ENCODE results near the gene DHRS13. TPM values are rescaled to one million over a fixed set of nuclear protein-coding genes. Genes with fewer than 3 reads are reported as not detected.

The DHRS13 gene
- polyA plus RNA-seq, 3 donors = 3.7 to 4.5 (median 3.8) TPM

DNA sequence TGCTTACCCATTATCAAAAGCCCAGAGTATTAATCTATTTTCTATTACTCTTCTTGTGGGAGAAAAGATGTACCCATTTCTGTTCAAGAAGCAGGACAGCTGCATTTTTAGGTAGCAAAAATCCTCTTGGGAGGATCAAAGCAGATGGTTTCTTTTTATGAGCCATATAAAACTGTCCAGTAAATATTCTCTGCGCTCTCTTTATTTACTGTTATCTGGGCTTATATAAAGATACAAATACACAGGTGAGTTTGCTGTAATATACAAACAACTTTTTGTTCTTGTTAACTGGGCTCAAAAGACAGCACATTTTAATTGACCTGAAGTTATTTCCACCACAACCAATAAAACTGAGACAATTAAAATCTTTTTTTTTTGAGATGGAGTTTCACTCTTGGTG is 38.4 kb upstream of the DHRS13 start:
- Histone ChIP-seq H3K4me1 (ENCODE audit: control insufficient read depth in 1 of 2, insufficient read depth in 2 of 2, low read length in 2 of 2) (peaks cover 19 to 24% of the 10 kb centered on the region in 2 donors), H3K79me2 (ENCODE audit: insufficient read depth, low read length) (peaks cover 98% of the 10 kb centered on the region), H4K20me1 (ENCODE audit: insufficient read depth, low read length) (peaks cover 96% of the 10 kb centered on the region), H3K27me3 (ENCODE audit: control insufficient read depth in 2 of 2, insufficient read depth in 2 of 2, low read length in 2 of 2) (no peaks in the 10 kb centered on the region), H3K27ac (ENCODE audit: low read depth in 1 of 2, low read length in 2 of 2) (peak overlapping the region in 1 of 2 donors; percentile 73), H3K36me3 (replicated peaks in 1 of 2; ENCODE audit: control insufficient read depth in 1 of 2, insufficient read depth in 2 of 2, low read length in 2 of 2) (peaks cover 30 to 78% of the 10 kb centered on the region in 2 donors), H3K4me3 (replicated peaks in 1 of 3; ENCODE audit: low read depth in 2 of 3, low read length in 3 of 3) (no peak overlapping the region), H3K9ac (ENCODE audit: insufficient read depth, low read length, poor library complexity, severe bottlenecking) (no peak overlapping the region), H2AFZ (ENCODE audit: insufficient read depth, low read depth, low read length, poor library complexity, severe bottlenecking) (no peak overlapping the region), H3K9me3 (replicated peaks in 1 of 2; ENCODE audit: control insufficient read depth in 1 of 2, insufficient read depth in 1 of 2, low read length in 2 of 2) (no peaks in the 10 kb centered on the region), H3K4me2 (replicated peaks; ENCODE audit: extremely low read depth, low read length, poor library complexity, severe bottlenecking) (no peak overlapping the region)
- Mint-ChIP-seq H3K4me3 (no peak overlapping the region), H3K27ac (no peak overlapping the region), H3K9me3 (no peaks in the 10 kb centered on the region), H3K4me1 (peaks cover 44% of the 10 kb centered on the region), H3K36me3 (peaks cover 55 to 65% of the 10 kb centered on the region in 2 donors), H3K27me3 (ENCODE audit: low read depth in 3 of 3) (peaks cover 0 to 2% (median 0%) of the 10 kb centered on the region in 3 donors)
- TF ChIP-seq, protein P1, sequence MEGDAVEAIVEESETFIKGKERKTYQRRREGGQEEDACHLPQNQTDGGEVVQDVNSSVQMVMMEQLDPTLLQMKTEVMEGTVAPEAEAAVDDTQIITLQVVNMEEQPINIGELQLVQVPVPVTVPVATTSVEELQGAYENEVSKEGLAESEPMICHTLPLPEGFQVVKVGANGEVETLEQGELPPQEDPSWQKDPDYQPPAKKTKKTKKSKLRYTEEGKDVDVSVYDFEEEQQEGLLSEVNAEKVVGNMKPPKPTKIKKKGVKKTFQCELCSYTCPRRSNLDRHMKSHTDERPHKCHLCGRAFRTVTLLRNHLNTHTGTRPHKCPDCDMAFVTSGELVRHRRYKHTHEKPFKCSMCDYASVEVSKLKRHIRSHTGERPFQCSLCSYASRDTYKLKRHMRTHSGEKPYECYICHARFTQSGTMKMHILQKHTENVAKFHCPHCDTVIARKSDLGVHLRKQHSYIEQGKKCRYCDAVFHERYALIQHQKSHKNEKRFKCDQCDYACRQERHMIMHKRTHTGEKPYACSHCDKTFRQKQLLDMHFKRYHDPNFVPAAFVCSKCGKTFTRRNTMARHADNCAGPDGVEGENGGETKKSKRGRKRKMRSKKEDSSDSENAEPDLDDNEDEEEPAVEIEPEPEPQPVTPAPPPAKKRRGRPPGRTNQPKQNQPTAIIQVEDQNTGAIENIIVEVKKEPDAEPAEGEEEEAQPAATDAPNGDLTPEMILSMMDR (IDR thresholded peaks at IDR 0.05) = no peak
- intact Hi-C loops (cut with micrococcal nuclease) = no loop called here
- WGBS (ENCODE audit: insufficient coverage) = no CpG with 5 or more reads among the region's 1 CpG
- no peak for DNase-seq

GRCh38 chr17:28940675-28941074 is 37.8 kb upstream of the DHRS13 start:
- intact Hi-C loops (cut with micrococcal nuclease) = no loop called here

More at GRCh38 chr17:28940675-28941074, 37.8 kb upstream of the DHRS13 start:
- Histone ChIP-seq H3K79me2 (ENCODE audit: insufficient read depth, low read length) (peaks cover 98% of the 10 kb centered on the region), H3K4me1 (ENCODE audit: control insufficient read depth in 1 of 2, insufficient read depth in 2 of 2, low read length in 2 of 2) (peaks cover 19 to 26% of the 10 kb centered on the region in 2 donors), H3K36me3 (replicated peaks in 1 of 2; ENCODE audit: control insufficient read depth in 1 of 2, insufficient read depth in 2 of 2, low read length in 2 of 2) (peaks cover 31 to 78% of the 10 kb centered on the region in 2 donors), H3K27me3 (ENCODE audit: control insufficient read depth in 2 of 2, insufficient read depth in 2 of 2, low read length in 2 of 2) (no peaks in the 10 kb centered on the region), H3K9me3 (replicated peaks in 1 of 2; ENCODE audit: control insufficient read depth in 1 of 2, insufficient read depth in 1 of 2, low read length in 2 of 2) (no peaks in the 10 kb centered on the region), H3K4me2 (replicated peaks; ENCODE audit: extremely low read depth, low read length, poor library complexity, severe bottlenecking) (no peak overlapping the region), H3K9ac (ENCODE audit: insufficient read depth, low read length, poor library complexity, severe bottlenecking) (no peak overlapping the region), H3K4me3 (replicated peaks in 1 of 3; ENCODE audit: low read depth in 2 of 3, low read length in 3 of 3) (no peak overlapping the region), H3K27ac (ENCODE audit: low read depth in 1 of 2, low read length in 2 of 2) (peak overlapping the region in 1 of 2 donors; percentile 73), H2AFZ (ENCODE audit: insufficient read depth, low read depth, low read length, poor library complexity, severe bottlenecking) (no peak overlapping the region), H4K20me1 (ENCODE audit: insufficient read depth, low read length) (peaks cover 96% of the 10 kb centered on the region)
- peak overlapping the region in 1 of 7 donors; percentile 46 for H3K27ac Mint-ChIP-seq
- H3K9me3 Mint-ChIP-seq = no peaks in the 10 kb centered on the region
- DNase-seq = no peak
- H3K4me1 Mint-ChIP-seq = peaks cover 48% of the 10 kb centered on the region
- 90% methylated on average over 3 of the region's 3 CpGs for WGBS (ENCODE audit: insufficient coverage)
- peaks cover 0 to 2% (median 0%) of the 10 kb centered on the region in 3 donors for H3K27me3 Mint-ChIP-seq (ENCODE audit: low read depth in 3 of 3)
- H3K4me3 Mint-ChIP-seq = no peak overlapping the region
- TF ChIP-seq, protein P1 (IDR thresholded peaks at IDR 0.05) = no peak
- H3K36me3 Mint-ChIP-seq = peaks cover 57 to 66% of the 10 kb centered on the region in 2 donors
